ENCODE results near the gene TRUB1.

TRUB1 gene

DNA sequence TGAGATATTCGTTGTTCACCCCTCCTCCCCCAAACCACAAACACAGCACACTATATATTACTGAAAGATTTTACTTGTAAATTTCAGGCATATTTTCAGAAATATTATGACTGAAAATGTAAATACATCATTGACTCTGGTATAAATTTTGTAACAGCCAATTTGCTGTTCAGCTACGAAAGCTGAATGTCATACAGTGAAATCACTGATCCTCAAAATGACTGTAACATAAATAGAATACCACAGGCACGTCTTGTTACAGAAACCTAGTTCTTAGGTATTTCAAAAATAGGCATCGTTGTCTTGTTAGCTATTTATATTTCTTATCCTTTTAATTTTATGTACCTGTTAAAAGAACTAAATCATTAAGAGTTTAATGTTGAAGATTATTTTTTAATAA lies 15.1 kb downstream of the TRUB1 start:
- no peak overlapping the region for H3K4me3 ChIP-seq (ENCODE audit: low read depth, low read length)
- TF ChIP-seq POLR2A (IDR thresholded peaks at IDR 0.05; ENCODE audit: extremely low read depth, insufficient read length) = no peak
- TF ChIP-seq, protein P1, sequence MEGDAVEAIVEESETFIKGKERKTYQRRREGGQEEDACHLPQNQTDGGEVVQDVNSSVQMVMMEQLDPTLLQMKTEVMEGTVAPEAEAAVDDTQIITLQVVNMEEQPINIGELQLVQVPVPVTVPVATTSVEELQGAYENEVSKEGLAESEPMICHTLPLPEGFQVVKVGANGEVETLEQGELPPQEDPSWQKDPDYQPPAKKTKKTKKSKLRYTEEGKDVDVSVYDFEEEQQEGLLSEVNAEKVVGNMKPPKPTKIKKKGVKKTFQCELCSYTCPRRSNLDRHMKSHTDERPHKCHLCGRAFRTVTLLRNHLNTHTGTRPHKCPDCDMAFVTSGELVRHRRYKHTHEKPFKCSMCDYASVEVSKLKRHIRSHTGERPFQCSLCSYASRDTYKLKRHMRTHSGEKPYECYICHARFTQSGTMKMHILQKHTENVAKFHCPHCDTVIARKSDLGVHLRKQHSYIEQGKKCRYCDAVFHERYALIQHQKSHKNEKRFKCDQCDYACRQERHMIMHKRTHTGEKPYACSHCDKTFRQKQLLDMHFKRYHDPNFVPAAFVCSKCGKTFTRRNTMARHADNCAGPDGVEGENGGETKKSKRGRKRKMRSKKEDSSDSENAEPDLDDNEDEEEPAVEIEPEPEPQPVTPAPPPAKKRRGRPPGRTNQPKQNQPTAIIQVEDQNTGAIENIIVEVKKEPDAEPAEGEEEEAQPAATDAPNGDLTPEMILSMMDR (IDR thresholded peaks at IDR 0.05; ENCODE audit: low read depth, low read length) = no peak
- TF ChIP-seq MYC (IDR thresholded peaks at IDR 0.05; ENCODE audit: low read depth, low read length) = no peak
- TF ChIP-seq, protein P2, sequence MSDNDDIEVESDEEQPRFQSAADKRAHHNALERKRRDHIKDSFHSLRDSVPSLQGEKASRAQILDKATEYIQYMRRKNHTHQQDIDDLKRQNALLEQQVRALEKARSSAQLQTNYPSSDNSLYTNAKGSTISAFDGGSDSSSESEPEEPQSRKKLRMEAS (IDR thresholded peaks at IDR 0.05; ENCODE audit: low read depth, low read length) = no peak
- DNase-seq (ENCODE audit: low read depth) = no peak

DNA sequence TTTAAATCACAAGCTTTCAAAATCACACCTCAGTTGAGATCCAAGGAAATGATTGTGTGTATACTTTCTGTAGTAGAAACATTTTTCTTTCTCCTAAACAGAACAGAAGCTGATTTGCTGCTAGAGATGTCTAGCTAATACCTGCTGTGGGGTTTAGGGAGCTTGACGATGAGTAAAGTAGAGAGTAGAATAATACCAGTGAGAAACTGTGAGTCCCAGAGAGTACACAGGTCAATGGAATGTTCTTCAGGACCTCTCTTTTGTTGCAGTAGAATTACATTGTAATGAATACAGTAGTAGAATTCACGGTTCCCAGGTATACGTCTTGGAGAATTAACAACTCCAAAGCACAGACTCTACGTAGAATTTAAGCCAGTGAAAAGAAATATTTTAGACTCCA lies 18.0 kb downstream of the TRUB1 start:
- TF ChIP-seq POLR2A (IDR thresholded peaks at IDR 0.05; ENCODE audit: extremely low read depth, insufficient read length) (no peak), MYC (IDR thresholded peaks at IDR 0.05; ENCODE audit: low read depth, low read length) (no peak)
- no peak overlapping the region for H3K4me3 ChIP-seq (ENCODE audit: low read depth, low read length)
- DNase-seq (ENCODE audit: low read depth) = no peak

DNA sequence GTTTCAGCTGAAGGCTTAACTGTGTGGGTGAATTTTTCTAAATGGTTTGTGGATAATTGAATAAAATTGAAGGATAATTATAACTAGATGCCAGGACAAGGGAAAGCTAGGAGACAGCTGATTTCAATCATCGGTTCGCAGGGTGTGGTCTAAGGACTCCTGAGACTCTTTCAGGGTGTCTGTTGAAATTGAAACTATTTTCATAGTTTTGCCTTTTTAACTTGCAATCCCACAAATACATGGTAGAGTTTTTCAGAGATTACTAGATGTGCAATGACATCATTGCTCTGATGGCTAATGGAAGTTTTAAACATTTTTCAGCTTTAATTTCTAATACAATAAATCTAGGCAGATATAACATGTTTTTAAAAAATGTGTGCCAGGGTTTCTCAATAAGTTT lies 18.5 kb downstream of the TRUB1 start:
- no peak for DNase-seq (ENCODE audit: low read depth)
- no peak overlapping the region for H3K4me3 ChIP-seq (ENCODE audit: low read depth, low read length)
- TF ChIP-seq POLR2A (IDR thresholded peaks at IDR 0.05; ENCODE audit: extremely low read depth, insufficient read length) (no peak), MYC (IDR thresholded peaks at IDR 0.05; ENCODE audit: low read depth, low read length) (no peak)
- TF ChIP-seq, protein P1 (IDR thresholded peaks at IDR 0.05; ENCODE audit: low read depth, low read length) = no peak
- TF ChIP-seq, protein P2 (IDR thresholded peaks at IDR 0.05; ENCODE audit: low read depth, low read length) = no peak

DNA sequence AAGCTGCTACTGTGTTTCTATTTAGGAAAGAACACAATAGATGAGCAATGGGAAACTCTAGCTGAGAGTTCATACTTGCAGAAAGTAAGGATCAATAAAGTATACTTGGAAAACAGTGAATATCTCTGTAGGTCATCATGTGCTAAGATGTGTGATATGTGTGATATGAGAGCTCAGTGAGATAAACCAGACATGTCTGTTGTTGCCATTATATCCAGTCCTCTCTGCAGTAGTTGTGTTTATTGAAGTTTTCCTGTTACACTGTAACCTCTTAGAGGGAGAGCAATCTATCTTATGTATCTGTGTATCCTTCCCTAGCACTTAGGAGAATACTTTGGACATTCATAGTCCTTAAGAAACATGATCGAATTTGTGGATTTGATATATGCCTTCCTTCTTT lies 19.1 kb downstream of the TRUB1 start:
- TF ChIP-seq, protein P2 (IDR thresholded peaks at IDR 0.05; ENCODE audit: low read depth, low read length) = no peak
- TF ChIP-seq, protein P1 (IDR thresholded peaks at IDR 0.05; ENCODE audit: low read depth, low read length) = no peak
- no peak for TF ChIP-seq POLR2A (IDR thresholded peaks at IDR 0.05; ENCODE audit: extremely low read depth, insufficient read length)
- TF ChIP-seq MYC (IDR thresholded peaks at IDR 0.05; ENCODE audit: low read depth, low read length) = no peak
- no peak for DNase-seq (ENCODE audit: low read depth)

DNA sequence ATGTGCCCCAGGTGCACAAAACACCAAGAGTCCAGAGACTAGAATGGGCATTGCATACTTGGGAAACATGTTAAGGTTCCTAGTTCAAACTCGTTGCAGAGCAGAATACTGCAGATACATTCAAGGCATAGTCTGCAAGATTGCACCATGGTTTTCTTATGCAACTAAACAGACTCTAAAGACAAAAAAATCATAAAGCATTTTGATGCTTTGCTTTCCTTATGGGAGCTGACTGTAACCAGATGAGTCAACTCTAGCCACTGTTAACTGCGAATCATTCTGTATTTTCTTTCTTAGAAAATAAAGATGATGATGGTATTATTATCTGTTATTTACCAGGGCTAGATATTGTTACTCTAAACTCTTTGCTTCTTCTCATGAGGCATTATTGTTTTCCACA lies 19.7 kb downstream of the TRUB1 start:
- TF ChIP-seq, protein P1 (IDR thresholded peaks at IDR 0.05; ENCODE audit: low read depth, low read length) = no peak
- TF ChIP-seq MYC (IDR thresholded peaks at IDR 0.05; ENCODE audit: low read depth, low read length) = no peak
- TF ChIP-seq, protein P2 (IDR thresholded peaks at IDR 0.05; ENCODE audit: low read depth, low read length) = no peak
- TF ChIP-seq POLR2A (IDR thresholded peaks at IDR 0.05; ENCODE audit: extremely low read depth, insufficient read length) = no peak
- no peak overlapping the region for H3K4me3 ChIP-seq (ENCODE audit: low read depth, low read length)
- DNase-seq (ENCODE audit: low read depth) = no peak

More for the DNA sequence above, 19.1 kb downstream of the TRUB1 start:
- no peak overlapping the region for H3K4me3 ChIP-seq (ENCODE audit: low read depth, low read length)

DNA sequence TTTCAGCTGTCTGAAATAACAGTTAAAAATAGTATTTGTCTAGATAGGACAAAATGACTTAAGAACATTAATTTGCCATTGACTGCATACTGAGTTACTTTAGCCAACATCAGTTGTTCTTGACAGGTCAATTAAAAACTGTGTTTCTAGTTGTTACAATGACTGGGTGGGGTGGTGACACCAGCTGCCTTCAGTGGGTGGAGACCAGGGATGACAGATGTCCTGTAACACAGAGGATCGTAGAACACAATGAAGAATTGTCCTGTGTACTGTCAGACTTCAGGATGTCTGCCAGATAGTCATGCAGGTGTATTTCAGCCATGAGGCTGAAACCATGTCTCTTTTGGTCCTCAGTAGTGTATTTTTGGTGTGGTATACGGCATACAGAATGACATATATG lies 24.4 kb downstream of the TRUB1 start:
- no peak for TF ChIP-seq MYC (IDR thresholded peaks at IDR 0.05; ENCODE audit: low read depth, low read length)
- no peak for TF ChIP-seq POLR2A (IDR thresholded peaks at IDR 0.05; ENCODE audit: extremely low read depth, insufficient read length)
- no peak for DNase-seq (ENCODE audit: low read depth)
- no peak overlapping the region for H3K4me3 ChIP-seq (ENCODE audit: low read depth, low read length)

DNA sequence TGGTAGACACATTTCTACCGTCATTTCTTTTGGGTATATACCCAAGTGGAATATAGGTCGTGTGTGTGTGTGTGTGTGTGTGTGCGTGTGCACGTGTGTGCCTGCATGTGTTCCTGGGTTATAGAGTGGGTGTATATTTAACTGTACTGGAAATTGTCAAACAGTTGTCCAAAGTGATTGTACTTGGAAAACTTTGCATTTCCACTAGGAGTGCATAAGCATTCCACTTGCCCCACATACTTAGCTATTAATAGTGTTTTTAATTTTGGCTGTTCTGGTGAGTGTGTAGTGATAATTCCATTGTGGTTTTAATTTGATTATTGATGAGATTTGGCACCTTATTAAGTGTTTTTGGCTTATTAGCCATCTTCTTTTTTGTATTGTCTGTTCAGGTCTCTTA lies 25.9 kb downstream of the TRUB1 start:
- no peak overlapping the region for H3K4me3 ChIP-seq (ENCODE audit: low read depth, low read length)
- no peak for TF ChIP-seq MYC (IDR thresholded peaks at IDR 0.05; ENCODE audit: low read depth, low read length)
- DNase-seq (ENCODE audit: low read depth) = no peak

Measured in NB4 (cell line).